Fibroblast of lung (primary cell): ENCODE measurements around the gene MYO7A.

ENCODE experiments used
- EZH2 ChIP-seq: IDR thresholded peaks from 2 replicates; pipeline ENCODE4 v1.5.1; 2012; ENCODE audit warnings: low read length, control low read depth, mild to moderate bottlenecking; ENCODE audit errors: missing control alignments
- TF ChIP-seq, protein P1 (sequence below), 2 donors: IDR thresholded peaks in 1 of 2; conservative IDR thresholded peaks in 1 of 2; 1 replicate in 1 of 2; 2 replicates in 1 of 2; pipeline ENCODE4 v1.5.1; 2011 to 2012; ENCODE audit warnings: low read length in 2 of 2, control low read depth in 1 of 2, inconsistent platforms in 1 of 2, low read depth in 1 of 2, mild to moderate bottlenecking in 1 of 2

DNA sequence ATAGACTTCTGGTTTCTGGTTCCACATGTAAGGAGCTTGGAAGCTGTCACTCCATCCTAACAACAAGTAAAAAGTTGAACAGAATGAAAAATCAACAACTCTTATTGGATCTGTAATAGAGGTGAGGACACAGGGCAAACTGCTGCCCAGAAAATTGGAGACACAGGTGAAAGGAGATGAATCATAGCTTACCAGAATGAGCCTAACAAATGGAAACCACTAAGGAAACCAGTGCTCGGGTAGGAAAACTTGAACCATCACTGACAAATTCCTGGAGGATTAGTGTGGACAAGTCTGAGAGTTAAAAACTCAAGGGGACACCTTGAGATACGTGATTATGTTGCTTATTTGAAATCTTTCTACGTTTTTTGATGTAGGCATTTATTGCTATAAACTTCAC lies 121.4 kb downstream of the MYO7A start:
- TF ChIP-seq, protein P1, sequence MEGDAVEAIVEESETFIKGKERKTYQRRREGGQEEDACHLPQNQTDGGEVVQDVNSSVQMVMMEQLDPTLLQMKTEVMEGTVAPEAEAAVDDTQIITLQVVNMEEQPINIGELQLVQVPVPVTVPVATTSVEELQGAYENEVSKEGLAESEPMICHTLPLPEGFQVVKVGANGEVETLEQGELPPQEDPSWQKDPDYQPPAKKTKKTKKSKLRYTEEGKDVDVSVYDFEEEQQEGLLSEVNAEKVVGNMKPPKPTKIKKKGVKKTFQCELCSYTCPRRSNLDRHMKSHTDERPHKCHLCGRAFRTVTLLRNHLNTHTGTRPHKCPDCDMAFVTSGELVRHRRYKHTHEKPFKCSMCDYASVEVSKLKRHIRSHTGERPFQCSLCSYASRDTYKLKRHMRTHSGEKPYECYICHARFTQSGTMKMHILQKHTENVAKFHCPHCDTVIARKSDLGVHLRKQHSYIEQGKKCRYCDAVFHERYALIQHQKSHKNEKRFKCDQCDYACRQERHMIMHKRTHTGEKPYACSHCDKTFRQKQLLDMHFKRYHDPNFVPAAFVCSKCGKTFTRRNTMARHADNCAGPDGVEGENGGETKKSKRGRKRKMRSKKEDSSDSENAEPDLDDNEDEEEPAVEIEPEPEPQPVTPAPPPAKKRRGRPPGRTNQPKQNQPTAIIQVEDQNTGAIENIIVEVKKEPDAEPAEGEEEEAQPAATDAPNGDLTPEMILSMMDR (conservative IDR thresholded peaks at IDR 0.05 in 1 of 2, IDR thresholded peaks at IDR 0.05 in 1 of 2; ENCODE audit: low read depth in 1 of 2, low read length in 2 of 2), result no peak
- no peak for TF ChIP-seq EZH2
